Prostate gland (tissue), 2 donors: ENCODE results near the gene COPG2. TPM values are rescaled to one million over a fixed set of nuclear protein-coding genes. Genes with fewer than 3 reads are reported as not detected.
A peak's percentile ranks its signal among the peaks of the same experiment; 100 is the strongest.

Source experiments
- DNase-seq: peaks from one replicate; pipeline ENCODE4 v3.0.0-alpha.2; 2019; ENCODE audit warnings: low spot score
- H3K27ac ChIP-seq, 2 donors: fragments of 200-600 bp; sonication (generic); 2 replicates each; pipeline ENCODE4 v1.5.1; 2017 to 2019
- H3K27me3 ChIP-seq: fragments of 200-600 bp; sonication (generic); replicated peaks from 2 replicates; pipeline ENCODE4 v1.5.1; 2019; ENCODE audit not compliant: insufficient read depth
- H3K36me3 ChIP-seq, 2 donors: fragments of 200-600 bp; sonication (generic); 1 replicate in 1 of 2; 2 replicates in 1 of 2; pipeline versions ENCODE4 v1.5.1 to v1.8.1; 2017 to 2019
- H3K4me1 ChIP-seq: fragments of 200-600 bp; sonication (generic); replicated peaks from 2 replicates; pipeline ENCODE4 v1.5.1; 2019
- H3K4me3 ChIP-seq, 2 donors: fragments of 200-600 bp; sonication (generic); 2 replicates each; pipeline ENCODE4 v1.5.1; 2017 to 2019
- H3K9me3 ChIP-seq: fragments of 200-600 bp; sonication (generic); 2 replicates; pipeline ENCODE4 v1.5.1; 2017
- POLR2A ChIP-seq: fragments of 450-650 bp; IDR thresholded peaks from one replicate; pipeline ENCODE4 v1.6.1; 2016; ENCODE audit warnings: antibody characterized with exemption, mild to moderate bottlenecking
- POLR2AphosphoS5 ChIP-seq: sonication (generic); formaldehyde crosslinking; IDR thresholded peaks from one replicate; pipeline ENCODE4 v1.6.1; 2017; ENCODE audit warnings: antibody characterized with exemption
- WGBS: methylation state at CpG from one replicate; pipeline ENCODE4 v1.1.5; 2018; 5-methylcytosine and 5-hydroxymethylcytosine counted together
- intact Hi-C: fragments of 100-400 bp; cut with DNase I; formaldehyde crosslinking; loops from one replicate; pipeline ENCODE4 v1.14.2; 2022
- total RNA-seq, 2 donors: library from RNA; depleted of rRNA; stranded (reverse); fragments of >200 nt; gene quantifications; one replicate each; pipeline ENCODE4 v1.1.0, GENCODE V29; 2016
- TF ChIP-seq, protein P1 (sequence below), 4 experiments: fragments of 200-600 bp in 2 of 4; fragments of 450-650 bp in 2 of 4; sonication (generic) in 2 of 4; IDR thresholded peaks; 1 replicate in 3 of 4; 2 replicates in 1 of 4; pipeline ENCODE4 v1.5.1; 2016 to 2019; ENCODE audit warnings: antibody characterized with exemption in 4 of 4, mild to moderate bottlenecking in 2 of 4, moderate library complexity in 2 of 4

The COPG2 gene
- 10 to 100 TPM; 15.3 to 46.1 TPM for total RNA-seq

DNA sequence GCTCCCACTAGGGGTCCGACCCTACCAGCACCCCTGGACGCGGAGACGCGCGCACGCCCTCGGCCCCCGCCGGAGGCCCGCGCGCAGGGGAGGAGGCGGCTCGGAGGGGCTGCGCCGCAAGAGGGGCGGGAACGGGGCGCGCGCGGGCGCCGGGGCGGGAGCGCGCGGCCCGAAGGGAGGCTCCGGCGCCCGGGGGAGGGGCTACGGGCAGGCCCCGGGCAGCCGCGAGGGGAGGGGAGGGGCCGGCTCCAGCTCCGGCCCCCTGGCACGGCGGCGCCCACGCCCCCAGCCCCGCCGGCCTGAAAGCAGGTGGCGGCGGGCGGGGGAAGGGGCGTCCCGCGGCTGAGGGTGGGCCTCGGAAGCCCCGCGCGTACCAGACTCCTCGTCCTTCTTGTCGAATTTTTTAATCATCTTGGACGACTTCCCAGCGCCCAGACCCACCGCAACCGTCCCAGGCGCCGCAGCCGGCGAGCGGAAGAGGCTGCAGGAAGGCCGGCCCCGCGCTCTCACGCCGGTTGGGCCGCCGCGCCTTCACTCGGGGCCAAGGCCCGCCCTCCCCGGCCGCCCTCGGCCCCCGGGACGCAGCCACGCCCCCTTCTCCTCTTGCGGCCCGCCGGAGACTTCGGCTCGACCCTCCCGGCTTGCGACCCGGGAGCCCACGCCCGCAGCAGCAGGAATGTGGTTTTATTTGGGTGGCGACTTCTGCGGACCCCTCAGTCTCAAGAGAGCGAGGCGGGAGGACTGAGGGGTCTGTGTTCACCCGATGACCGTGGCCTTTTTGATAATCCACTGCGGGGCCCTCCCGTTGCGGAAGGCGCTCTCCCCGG lies at the start of gene COPG2:
Gene COPG2, minus strand, starts transcription at position 491 of the 827 bp plus-strand sequence. Its CDS starts 80 bp downstream, at position 411.
- intact Hi-C loops = loop anchor here (2.0 kb wide), 1 partner anchor 598 kb away; the partner anchor contains the start of gene KLHDC10
- under 1% methylated on average over 77 of the region's 103 CpGs for WGBS
- H3K4me1 ChIP-seq = no peaks in the 10 kb centered on the region
- no peaks in the 10 kb centered on the region for H3K27me3 ChIP-seq
- TF ChIP-seq, protein P1, sequence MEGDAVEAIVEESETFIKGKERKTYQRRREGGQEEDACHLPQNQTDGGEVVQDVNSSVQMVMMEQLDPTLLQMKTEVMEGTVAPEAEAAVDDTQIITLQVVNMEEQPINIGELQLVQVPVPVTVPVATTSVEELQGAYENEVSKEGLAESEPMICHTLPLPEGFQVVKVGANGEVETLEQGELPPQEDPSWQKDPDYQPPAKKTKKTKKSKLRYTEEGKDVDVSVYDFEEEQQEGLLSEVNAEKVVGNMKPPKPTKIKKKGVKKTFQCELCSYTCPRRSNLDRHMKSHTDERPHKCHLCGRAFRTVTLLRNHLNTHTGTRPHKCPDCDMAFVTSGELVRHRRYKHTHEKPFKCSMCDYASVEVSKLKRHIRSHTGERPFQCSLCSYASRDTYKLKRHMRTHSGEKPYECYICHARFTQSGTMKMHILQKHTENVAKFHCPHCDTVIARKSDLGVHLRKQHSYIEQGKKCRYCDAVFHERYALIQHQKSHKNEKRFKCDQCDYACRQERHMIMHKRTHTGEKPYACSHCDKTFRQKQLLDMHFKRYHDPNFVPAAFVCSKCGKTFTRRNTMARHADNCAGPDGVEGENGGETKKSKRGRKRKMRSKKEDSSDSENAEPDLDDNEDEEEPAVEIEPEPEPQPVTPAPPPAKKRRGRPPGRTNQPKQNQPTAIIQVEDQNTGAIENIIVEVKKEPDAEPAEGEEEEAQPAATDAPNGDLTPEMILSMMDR (IDR thresholded peaks at IDR 0.05) = no peak
- TF ChIP-seq POLR2AphosphoS5 (peak; percentile 15), POLR2A (peak; percentile 19)
- peak within 1 kb of the TSS; percentile 77 to 83 for H3K27ac ChIP-seq
- H3K9me3 ChIP-seq = no peaks in the 10 kb centered on the region
- H3K36me3 ChIP-seq = no peaks in the 10 kb centered on the region
- DNase-seq = peak; percentile 78
- peak within 1 kb of the TSS; percentile 70 to 77 for H3K4me3 ChIP-seq

DNA sequence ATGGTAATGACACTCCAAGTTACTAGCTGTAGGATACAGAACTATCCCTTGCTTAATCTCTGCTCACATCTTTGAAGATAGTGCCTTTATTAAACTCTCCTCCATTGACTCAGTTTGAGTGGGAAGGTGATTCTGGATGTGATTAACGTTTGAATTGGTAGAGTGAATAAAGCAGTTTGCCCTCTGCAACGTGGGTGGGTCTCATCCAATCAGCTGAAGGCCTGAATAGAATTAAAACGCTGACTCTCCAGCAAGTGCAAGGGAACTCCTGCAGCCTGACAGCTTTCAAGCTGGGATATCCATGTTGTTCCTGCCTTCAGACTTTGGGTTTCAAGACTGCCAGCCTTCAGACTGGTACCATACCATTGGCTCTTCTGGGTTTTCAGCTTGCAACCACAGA lies 43.9 kb upstream of the COPG2 start:
- intact Hi-C loops = no loop called here
- H3K36me3 ChIP-seq = no peaks in the 10 kb centered on the region
- no peak overlapping the region for H3K27ac ChIP-seq
- TF ChIP-seq POLR2A = no peak
- TF ChIP-seq, protein P1 (IDR thresholded peaks at IDR 0.05) = no peak
- TF ChIP-seq POLR2AphosphoS5 = no peak
- H3K27me3 ChIP-seq = no peaks in the 10 kb centered on the region
- no peak overlapping the region for H3K4me3 ChIP-seq
- 33% methylated on average over 3 of the region's 3 CpGs for WGBS
- no peaks in the 10 kb centered on the region for H3K9me3 ChIP-seq
- no peak for DNase-seq
- no peaks in the 10 kb centered on the region for H3K4me1 ChIP-seq

GRCh38 chr7:130708766-130709165 lies 40.2 kb upstream of the COPG2 start:
- no peak for DNase-seq
- Histone ChIP-seq H3K36me3 (no peaks in the 10 kb centered on the region), H3K4me3 (no peak overlapping the region), H3K9me3 (no peaks in the 10 kb centered on the region), H3K27ac (no peak overlapping the region), H3K27me3 (no peaks in the 10 kb centered on the region), H3K4me1 (no peaks in the 10 kb centered on the region)
- intact Hi-C loops = no loop called here
- no peak for TF ChIP-seq POLR2A
- TF ChIP-seq, protein P1 (IDR thresholded peaks at IDR 0.05) = no peak
- no peak for TF ChIP-seq POLR2AphosphoS5
- 89% methylated on average over 4 of the region's 4 CpGs for WGBS

GRCh38 chr7:130708001-130708400 lies 39.5 kb upstream of the COPG2 start:
- intact Hi-C loops = no loop called here
- WGBS = 77% methylated on average over 4 of the region's 4 CpGs
- no peak overlapping the region for H3K27ac ChIP-seq
- no peaks in the 10 kb centered on the region for H3K9me3 ChIP-seq
- DNase-seq = no peak
- H3K4me3 ChIP-seq = no peak overlapping the region
- no peaks in the 10 kb centered on the region for H3K27me3 ChIP-seq
- H3K4me1 ChIP-seq = no peaks in the 10 kb centered on the region
- H3K36me3 ChIP-seq = no peaks in the 10 kb centered on the region
- no peak for TF ChIP-seq POLR2A
- TF ChIP-seq, protein P1 (IDR thresholded peaks at IDR 0.05) = no peak
- no peak for TF ChIP-seq POLR2AphosphoS5

GRCh38 chr7:130703851-130704250 lies 35.3 kb upstream of the COPG2 start:
- TF ChIP-seq POLR2AphosphoS5 (no peak), POLR2A (no peak)
- TF ChIP-seq, protein P1 (IDR thresholded peaks at IDR 0.05) = no peak
- Histone ChIP-seq H3K4me1 (no peaks in the 10 kb centered on the region), H3K27ac (no peak overlapping the region), H3K9me3 (no peaks in the 10 kb centered on the region), H3K4me3 (no peak overlapping the region), H3K27me3 (no peaks in the 10 kb centered on the region), H3K36me3 (no peaks in the 10 kb centered on the region)
- intact Hi-C loops = no loop called here
- no peak for DNase-seq
- WGBS = 93% methylated on average over 1 of the region's 1 CpG
